Fibroblast of skin of left biceps (primary cell): ENCODE results near the gene STARD7.
"Not testable (repeated sequence)": the region's sequence is repeated elsewhere in the genome, so short reads cannot be mapped to it uniquely, and the experiment has no call there.

Experiments used
- DNase-seq, 2 experiments: peaks; one replicate each; pipeline ENCODE4 v3.0.0-alpha.2; 2013; ENCODE audit warnings: low read depth in 2 of 2

The STARD7 gene

GRCh38 chr2:96236882-96237281 lies 28.3 kb upstream of the STARD7 start:
- no peak for DNase-seq

- DNase-seq: no peak
Measured at GRCh38 chr2:96233880-96234316, 25.3 kb upstream of the STARD7 start.

DNA sequence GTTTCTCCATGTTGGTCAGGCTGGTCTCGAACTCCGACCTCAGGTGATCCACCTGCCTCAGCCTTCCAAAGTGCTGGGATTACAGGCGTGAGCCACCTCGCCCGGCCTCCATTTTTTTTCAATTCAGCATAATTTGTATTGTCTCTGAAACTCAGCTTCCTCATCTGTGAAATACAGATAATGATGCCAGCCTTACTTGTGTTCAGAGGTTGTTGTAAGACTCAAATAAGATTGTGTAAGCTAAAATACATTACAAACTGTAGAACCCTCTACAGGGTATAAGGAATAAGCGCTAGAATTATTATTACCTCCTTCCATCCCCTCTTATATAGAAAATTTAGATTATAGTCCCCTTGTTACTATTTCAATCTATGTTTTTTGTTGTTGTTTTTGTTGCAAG lies 24.8 kb upstream of the STARD7 start:
- DNase-seq: no peak

- no peak for DNase-seq
Measured at GRCh38 chr2:96231316-96231715, 22.7 kb upstream of the STARD7 start.

- no peak for DNase-seq
Measured at GRCh38 chr2:96225016-96225533, 16.4 kb upstream of the STARD7 start.

GRCh38 chr2:96221106-96221505 lies 12.5 kb upstream of the STARD7 start:
- not testable (repeated sequence) for DNase-seq

DNA sequence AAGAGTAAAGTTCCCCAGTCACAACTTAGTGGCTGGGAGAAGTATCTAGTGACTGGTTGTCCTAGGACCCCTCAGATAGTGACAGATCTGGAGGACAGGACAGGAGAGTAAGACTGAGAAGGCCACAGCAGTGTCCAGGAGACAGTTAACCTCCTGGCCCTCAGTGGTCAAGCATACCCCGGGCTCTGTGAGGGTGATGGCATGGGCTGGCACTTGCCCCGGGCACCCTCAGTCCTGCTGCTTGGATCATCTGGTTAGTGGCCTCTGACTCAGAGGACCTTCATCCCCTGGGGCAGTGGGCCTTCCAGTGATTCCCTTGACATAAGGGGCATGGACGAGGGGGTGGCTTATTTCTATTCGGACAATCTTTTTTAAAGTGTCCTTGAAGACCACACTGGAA lies 11.3 kb upstream of the STARD7 start:
- not testable (repeated sequence) for DNase-seq

DNA sequence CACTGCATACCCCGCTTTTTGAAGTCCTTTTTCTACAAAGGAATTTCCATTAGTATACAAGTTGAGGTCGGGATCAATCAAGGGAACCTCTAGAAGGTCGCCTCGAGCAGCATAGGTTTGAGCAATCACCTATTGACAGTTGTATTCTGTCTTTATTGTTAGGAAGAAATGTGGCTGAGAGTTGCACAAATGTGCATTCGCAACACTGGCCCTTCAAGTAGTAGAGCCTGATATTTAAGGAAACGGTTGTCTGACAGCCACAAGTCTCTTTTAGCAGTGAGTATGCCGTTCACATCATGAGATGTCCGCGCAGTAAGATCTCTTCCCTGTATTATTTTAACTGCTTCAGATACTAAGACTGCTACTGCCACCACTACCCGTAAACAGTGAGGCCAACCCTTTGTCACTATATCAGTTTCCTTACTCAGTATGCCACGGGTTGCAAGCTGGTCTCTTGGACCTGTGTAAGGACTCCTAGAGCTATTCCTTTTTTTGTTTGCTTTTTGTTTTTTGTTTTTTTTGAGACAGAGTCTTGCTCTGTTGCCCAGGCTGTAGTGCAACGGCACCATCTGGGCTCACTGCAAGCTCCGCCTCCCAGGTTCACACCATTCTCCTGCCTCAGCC lies 10.0 kb upstream of the STARD7 start:
- no peak for DNase-seq

DNA sequence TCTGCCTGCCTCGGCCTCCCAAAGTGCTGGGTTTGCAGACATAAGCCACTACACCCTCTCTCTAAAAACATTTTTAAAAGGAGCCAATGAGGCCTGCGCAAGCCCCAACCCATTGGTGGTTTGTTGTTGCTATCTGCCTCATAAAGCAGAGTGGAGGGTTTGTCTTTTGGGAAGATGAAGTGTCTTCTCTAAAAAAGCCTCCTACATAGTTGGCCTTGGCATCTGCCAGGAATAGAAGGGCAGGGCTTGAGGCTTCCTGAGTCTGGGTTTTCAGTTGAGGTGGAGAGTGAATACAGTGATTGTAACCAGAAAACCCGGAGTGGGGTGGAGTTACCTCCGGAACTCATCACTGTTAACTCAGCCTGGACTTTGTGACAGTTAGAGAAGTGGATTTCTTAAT lies 5.9 kb upstream of the STARD7 start:
- DNase-seq: no peak

DNA sequence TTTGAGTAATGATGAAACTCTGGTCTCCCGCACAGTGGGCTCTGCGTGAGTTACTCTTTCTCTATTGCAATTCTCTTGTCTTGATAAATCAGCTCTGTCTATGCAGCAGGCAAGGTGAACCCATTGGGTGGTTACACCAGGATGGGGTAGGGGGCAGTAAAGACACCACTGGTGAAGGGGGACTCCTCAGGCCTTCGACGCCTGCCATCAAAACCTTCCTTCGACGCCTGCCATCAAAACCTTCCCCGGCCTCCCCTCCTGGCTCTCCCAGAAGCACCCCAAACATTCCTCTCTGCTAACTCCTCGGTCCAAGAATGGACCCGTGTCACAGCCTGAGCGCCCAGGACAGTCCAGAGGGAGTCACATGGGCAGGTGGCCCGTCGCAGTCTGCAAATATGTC lies 4.8 kb upstream of the STARD7 start:
- DNase-seq: no peak

- DNase-seq: no peak
Measured at GRCh38 chr2:96212339-96212738, 3.7 kb upstream of the STARD7 start.

GRCh38 chr2:96209729-96210085 lies 1.1 kb upstream of the STARD7 start:
- no peak for DNase-seq

DNA sequence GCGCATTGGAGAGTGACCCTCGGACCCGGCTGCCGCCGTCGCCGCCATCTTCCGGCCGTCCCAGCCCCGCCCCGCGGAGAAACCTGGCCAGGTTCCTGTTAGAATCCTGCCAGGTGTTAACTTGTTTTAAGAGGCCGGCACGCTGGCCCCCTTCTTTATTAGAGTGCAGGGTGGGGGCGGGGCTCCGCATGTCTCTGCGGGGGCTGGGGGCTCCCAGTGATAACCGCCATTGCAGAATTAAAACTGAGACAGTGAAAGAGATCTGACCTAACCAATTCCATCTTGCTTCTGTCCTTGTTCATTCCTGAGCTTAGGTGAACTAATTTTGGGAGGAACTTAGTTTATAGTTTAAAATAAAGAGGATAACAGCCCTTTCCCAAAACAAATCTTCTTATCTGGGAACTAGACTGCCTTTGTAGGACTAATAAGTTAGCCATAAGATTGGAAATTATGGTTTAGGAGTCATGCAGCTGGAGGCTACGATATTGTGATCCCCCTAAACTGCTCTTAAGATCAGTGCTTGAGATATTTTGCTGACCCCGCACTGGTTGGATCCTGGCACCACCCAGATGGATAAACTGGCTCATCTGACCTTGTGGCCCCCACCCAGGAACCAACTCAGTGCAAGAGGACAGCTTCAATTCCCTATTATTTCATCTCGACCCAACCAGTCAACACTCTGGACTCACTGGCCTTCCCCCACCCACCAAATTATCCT lies 543 bp upstream of the STARD7 start:
- no peak for DNase-seq

DNA sequence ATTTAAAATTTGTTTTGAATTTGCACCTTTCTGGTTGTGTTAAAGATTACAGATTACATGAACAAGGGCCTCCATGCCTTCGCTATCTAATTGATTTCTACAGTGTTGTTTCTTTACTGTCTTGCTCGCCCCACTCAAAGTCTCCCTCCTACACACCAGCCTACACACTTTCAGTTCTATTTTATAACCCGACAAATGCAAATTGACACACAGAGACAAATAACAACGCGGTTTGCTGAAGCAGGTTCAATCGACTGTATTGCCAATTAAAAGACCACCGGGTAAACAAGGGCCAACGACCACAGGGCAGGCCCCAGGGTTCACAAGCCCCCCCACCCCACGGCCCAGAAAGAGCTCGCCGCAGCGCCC lies 869 bp downstream of the STARD7 start:
- DNase-seq: no peak

- no peak for DNase-seq
Measured at GRCh38 chr2:96207073-96207773, 1.4 kb downstream of the STARD7 start.

GRCh38 chr2:96205888-96206287 lies 2.7 kb downstream of the STARD7 start:
- no peak for DNase-seq

- DNase-seq: no peak
Measured at GRCh38 chr2:96204836-96205624, 3.6 kb downstream of the STARD7 start.

GRCh38 chr2:96203130-96204028 lies 5.2 kb downstream of the STARD7 start:
- DNase-seq: no peak

DNA sequence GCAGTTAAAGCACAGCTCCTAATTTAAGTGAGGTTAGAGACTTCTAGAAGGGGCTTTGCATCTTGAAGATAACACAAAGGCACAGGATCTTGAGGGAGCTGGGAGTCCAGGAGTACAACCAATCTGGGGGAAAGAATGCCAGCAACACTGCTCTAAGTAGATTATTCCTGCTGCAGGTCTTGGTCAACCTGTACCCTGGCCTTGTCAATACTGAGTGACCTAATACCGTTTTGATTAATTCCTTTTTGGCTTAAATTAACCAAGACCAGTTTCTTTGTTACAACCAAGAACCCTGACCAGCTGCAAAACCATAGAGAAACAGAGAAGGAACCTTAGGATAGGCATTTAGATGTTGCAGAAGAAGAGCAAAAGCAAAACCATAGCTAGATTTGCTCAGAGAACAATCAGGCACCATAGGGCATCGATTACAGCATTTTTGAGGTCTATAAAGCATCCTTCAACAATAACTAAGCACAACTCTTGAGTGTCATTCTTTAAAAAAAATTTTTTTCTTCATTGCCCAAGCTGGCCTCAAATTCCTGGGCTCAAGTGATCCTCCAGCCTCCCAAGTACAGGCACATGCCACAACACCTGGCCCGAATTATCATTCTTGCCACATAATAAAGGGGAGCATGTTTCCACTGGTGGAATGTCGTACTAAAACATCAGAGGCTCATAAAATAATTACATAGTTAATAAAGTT lies 6.3 kb downstream of the STARD7 start:
- peak; percentile 28 to 32 for DNase-seq

GRCh38 chr2:96201338-96201737 lies 7.3 kb downstream of the STARD7 start:
- no peak for DNase-seq
